Hematopoietic multipotent progenitor cell treated with erythropoietin and hydrocortisone succinate and interleukin-3 and kit ligand, for 8 days (in vitro differentiated cells): ENCODE data around the gene USP48.
"Not testable (repeated sequence)": the region's sequence is repeated elsewhere in the genome, so short reads cannot be mapped to it uniquely, and the experiment has no call there.

Experiments used
- DNase-seq: peaks from one replicate; pipeline ENCODE4 v3.0.0-alpha.2; 2015

The USP48 gene

GRCh38 chr1:21770602-21771001, 12.3 kb downstream of the USP48 start:
- not testable (repeated sequence) for DNase-seq

- peak; percentile 30 for DNase-seq
Observed at GRCh38 chr1:21770201-21770600, 12.7 kb downstream of the USP48 start.

- not testable (repeated sequence) for DNase-seq
Observed at GRCh38 chr1:21767106-21767505, 15.8 kb downstream of the USP48 start.

DNA sequence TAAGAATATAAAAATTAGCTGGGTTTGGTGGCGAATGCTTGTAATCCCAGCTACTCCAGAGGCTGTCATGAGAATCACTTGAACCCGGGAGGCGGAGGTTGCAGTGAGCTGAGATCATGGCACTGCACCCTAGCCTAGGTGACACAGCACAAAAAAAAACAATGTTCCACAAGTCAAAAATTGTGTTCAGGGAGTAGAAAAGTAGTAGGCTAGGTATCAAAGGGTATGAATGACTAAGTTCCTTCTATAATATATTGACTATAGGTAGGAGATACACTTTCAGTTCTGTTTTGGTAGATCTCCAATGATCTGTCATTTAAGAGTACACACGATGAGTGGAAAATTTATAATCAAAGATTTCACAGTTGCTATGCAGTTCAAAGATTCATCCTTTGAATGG, 16.7 kb downstream of the USP48 start:
- no peak for DNase-seq

DNA sequence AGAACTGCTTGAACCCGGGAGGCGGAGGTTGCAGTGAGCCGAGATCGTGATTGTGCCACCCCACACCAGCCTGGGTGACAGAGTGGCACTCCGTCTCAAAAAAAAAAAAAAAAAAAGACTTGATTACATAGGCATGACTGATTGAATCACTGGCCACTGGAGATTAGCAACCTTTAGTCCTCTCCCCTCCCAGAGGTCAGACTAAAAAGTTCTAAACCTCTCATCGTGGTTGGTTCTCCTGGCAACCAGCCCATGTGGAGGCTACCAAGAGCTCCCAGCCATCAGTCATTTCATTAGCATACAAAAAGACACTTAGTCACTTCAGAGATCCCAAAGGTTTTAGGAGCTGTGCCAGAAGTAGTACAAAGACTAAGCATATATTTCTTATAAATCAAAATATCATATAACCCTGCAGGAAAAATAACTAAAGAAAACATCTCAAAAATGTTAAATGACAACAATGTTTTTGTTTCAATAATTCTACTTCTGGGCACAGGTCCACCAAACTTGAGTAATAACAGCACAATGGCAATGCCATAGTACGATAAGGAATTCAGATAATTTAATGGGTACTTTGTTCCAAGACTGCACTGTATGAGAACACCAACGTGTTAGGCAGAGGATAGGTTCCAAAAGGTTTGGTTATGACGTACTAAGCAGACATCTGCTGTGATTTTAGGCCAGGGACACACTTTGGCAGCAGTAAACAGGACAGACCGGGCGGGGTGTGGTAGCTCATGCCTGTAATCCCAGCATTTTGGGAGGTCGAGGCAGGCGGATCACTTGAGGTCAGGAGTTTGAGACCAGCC, 18.1 kb downstream of the USP48 start:
- peak; percentile 95 for DNase-seq

- no peak for DNase-seq
Observed at GRCh38 chr1:21763694-21764419, 19.1 kb downstream of the USP48 start.

DNA sequence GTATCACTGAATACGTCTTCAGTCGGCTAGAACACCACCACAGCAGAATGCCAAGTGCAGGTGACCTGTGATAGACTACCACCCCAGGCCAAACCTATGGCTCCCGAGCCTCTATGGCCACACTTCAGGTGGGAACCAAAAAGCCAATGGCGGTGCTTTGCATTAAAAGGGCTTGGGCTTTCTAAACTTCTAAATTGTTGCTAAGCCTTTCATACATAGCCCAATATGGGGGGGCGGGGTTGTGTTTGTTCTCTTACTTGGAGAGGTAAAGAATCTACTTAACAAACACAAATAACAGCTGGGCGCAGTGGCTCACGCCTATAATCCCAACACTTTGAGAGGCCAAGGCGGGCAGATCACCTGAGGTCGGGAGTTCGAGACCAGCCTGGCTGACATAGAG, 19.7 kb downstream of the USP48 start:
- DNase-seq, result no peak

GRCh38 chr1:21762022-21762404, 20.9 kb downstream of the USP48 start:
- DNase-seq, result no peak

DNA sequence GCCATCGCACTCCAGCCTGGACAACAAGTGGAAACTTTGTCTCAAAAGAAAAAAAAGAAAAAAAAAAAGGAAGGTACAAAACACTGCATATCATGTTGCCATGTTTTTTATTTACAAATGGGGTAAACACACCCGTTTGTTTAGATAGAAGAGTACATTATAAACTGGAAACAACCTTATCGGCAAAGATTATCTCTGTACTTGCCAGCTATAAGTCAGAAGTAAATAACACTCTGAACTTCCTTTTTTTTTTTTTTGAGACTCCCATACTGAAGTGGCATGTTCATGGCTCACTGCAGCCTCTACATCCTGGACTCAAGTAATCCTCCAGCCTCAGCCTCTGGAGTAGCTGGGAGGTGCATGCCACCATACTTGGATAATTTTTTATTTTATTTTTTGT, 21.9 kb downstream of the USP48 start:
- peak; percentile 35 for DNase-seq

DNA sequence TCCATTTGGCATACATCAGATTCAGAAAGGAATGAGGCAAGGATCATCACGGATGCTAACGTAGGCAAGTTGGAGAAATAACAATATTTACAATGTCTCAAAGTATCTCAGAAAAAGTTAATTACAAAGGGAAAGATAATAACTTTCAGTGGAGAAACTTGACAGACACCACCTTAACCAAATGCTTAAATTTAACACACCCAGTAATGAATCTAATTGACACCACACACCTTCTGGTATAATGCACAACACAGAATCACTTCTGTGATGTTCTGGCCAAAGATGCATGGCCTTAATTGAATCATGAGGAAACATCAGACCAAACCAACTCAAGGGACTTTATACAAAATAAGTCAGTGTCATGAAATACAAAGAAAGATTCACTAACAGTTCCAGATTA, 23.1 kb downstream of the USP48 start:
- no peak for DNase-seq

GRCh38 chr1:21759182-21759581, 23.8 kb downstream of the USP48 start:
- no peak for DNase-seq

DNA sequence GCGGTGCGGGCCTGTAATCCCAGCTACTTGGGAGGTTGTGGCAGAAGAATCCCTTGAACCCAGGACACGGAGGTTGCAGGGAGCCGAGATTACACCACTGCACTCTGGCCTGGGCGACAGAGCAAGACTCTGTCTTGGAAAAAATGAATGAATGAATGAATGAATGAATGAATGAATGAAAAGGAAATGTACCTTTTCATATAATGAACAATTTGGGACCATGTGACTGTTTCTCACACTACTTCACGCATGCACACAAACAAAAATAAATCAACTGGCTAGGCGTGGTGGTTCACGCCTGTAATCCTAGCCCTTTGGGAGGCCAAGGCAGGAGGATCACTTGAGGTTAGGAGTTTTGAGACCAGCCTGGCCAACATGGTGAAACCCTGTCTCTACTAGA, 24.3 kb downstream of the USP48 start:
- no peak for DNase-seq

DNA sequence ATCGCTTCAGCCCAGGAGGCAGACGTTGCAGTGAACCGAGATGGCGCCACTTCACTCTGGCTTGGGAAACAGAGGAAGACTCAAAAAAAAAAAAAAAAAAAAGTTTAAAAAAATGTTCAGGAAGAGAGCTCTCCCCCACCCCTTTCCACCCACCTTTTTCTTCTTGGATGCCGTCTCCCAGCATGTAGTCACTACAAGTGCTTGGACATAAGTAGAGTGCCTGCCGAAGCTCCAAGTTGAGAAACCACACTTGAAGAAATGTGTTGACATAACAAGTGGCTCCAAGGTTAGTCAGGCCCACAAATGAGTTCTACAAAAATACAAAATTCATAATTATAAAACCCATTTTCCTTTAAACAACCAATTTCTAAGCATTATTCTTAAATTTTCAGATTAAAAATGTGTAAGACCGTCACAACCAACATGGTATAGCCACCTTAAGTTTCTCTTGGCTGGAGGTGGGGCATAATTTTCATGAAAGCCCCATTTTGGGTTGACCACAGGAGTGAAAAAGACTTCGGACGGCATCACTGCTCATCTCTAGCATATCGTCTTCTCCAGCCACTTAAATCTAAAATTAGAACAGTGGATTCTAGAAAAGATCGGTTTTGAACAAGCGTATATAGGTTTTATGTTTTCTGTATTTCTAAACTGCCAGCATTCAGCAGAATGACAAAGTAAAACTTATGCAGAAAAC, 26.4 kb downstream of the USP48 start:
- no peak for DNase-seq

DNA sequence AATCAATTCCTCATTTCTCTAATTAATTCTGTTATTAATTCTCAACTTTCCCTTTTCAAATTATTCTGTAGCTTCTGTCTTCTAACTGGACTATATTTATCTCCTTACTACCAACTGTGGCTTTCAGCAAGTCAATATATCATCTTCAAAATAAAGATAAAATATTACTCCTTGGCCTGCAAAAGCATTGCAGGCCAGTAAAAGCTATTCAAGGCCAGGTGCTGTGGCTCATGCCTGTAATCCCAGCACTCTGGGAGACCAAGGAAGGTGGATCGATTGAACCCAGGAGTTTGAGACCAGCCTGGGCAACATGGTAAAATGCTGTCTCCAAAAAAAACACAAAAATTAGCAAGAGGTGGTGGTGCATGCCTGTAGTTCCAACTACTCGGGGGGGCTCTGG, 27.9 kb downstream of the USP48 start:
- DNase-seq, result no peak

DNA sequence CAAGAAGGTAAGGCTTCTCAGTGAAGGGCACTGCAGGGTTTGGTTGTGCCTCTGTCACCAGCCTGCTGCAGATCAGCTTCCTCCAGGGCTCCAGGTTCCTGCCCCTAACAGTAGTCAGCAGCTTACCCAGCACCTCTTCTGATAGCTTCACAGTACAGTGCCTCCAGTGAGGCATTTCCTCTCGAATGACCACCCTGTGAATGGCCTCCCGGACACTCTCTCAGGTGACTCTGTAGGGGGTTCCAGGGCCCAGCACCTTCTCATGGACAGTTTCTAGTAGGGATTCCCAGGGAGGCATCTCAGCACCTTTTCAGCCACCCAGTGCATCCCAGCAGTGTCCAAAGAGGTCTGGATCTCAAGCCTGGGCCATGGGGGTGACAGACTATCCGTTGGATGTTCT, 28.4 kb downstream of the USP48 start:
- no peak for DNase-seq

GRCh38 chr1:21752186-21752585, 30.8 kb downstream of the USP48 start:
- DNase-seq, result no peak

GRCh38 chr1:21751281-21751680, 31.7 kb downstream of the USP48 start:
- DNase-seq, result no peak

GRCh38 chr1:21750841-21751240, 32.1 kb downstream of the USP48 start:
- DNase-seq, result no peak

GRCh38 chr1:21749859-21750468, 33.0 kb downstream of the USP48 start:
- DNase-seq, result peak; percentile 95

GRCh38 chr1:21749109-21749508, 33.8 kb downstream of the USP48 start:
- DNase-seq, result peak; percentile 27

GRCh38 chr1:21743476-21743875, 39.5 kb downstream of the USP48 start:
- no peak for DNase-seq

- DNase-seq, result no peak
Observed at GRCh38 chr1:21742578-21742977, 40.4 kb downstream of the USP48 start.

DNA sequence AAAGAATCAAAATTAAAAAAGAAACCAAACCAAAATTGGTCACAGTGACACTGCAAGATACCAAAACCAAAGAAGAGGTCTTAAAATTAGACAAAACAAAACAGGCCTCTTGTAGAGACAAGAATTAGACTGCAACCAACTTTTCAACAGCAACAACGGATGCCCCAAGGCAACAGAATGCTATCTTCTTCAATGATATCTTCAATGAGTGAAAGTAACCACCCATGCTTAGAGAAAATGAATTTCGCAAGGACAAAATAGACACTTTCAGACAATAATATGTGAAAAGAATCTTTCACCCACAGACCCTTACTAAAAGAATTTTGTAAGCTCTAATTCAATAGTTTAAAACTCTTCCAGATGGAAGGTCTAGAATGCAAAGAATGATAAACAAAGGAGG, 41.7 kb downstream of the USP48 start:
- no peak for DNase-seq
